ENCODE results near the gene OXLD1.

The OXLD1 gene

DNA sequence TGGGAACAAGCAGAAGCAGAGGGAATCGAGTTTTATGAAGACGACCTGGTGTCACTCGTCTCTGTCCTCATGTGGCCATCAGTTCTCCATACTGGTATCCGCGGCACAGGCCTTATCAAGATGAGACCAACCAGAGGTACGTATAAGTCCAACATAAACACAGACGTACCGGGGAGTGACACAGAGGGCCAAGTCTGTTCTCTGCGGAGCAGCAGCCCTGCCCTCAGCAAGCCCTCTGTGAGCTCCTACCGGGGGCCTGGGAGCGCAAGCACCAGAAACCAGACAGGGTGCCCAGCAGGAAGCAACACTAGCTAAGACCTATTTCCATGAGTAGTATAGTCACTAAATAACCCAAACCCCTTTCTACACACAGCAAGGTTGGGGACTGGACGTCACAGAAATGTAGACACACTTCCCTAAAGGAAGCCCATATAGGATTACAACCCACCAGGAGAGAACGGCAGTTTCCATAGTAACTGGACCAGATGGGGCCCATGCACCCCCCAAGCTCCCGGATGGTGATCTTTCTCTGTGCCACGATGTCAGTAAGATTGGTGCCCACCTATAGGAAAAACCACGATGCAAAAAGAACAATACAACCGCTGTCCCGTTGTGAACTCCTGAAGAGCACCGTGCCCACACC is 16.3 kb upstream of the OXLD1 start:
- DNase-seq: no peak

DNA sequence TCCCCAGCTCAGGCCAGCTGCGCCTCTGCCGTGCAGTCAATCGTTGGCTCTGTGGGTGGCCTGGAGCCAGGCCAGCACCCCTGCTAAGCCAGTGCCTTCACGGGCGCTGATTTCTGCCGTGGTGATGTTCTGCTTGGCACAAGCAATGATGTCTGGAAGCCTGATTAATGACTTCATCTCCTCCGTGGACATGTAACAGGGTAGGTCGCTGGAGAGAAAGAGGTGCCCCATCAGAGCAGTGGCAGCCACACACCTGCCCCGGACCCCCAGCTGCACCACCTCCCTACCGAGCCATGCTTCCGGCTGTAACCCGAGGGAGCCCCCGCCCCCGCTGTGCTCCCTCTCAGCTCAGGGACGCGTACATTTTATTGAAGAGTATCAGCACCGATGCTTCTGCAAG is 15.3 kb upstream of the OXLD1 start:
- no peak for DNase-seq

GRCh38 chr17:81680150-81680549 is 13.7 kb upstream of the OXLD1 start:
- no peak for DNase-seq

GRCh38 chr17:81676906-81677305 is 10.5 kb upstream of the OXLD1 start:
- no peak for DNase-seq

DNA sequence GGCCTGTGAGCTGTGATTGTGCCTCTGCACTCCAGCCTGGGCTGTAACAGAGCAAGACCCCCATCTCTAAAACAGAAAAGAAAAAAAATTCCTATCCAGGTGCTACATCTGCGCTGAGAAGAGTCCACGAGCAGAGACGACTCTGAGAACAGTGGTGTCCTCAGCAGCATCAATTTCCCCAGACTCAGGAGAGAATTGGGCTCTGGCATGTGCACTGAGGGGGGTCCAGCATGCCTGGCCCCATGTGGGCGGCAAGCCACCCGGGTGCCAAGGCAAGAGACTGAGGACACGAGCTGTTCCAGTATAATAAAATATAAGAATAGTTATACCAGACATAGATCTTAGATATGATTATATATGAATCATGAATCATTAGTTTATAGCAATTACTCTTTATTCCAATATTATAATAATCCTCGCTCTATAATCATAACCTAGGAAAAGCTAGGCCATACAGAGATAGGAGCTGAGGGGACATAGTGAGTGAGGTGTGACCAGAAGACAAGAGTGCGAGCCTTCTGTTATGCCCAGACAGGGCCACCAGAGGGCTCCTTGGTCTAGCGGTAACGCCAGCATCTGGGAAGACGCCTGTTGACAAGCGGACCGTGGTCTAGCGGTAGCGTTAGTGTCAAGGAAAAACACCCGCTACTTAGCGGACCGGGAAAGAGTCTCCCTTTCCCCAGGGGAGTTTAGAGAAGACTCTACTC is 9.3 kb upstream of the OXLD1 start:
- peak; percentile 70 for DNase-seq

DNA sequence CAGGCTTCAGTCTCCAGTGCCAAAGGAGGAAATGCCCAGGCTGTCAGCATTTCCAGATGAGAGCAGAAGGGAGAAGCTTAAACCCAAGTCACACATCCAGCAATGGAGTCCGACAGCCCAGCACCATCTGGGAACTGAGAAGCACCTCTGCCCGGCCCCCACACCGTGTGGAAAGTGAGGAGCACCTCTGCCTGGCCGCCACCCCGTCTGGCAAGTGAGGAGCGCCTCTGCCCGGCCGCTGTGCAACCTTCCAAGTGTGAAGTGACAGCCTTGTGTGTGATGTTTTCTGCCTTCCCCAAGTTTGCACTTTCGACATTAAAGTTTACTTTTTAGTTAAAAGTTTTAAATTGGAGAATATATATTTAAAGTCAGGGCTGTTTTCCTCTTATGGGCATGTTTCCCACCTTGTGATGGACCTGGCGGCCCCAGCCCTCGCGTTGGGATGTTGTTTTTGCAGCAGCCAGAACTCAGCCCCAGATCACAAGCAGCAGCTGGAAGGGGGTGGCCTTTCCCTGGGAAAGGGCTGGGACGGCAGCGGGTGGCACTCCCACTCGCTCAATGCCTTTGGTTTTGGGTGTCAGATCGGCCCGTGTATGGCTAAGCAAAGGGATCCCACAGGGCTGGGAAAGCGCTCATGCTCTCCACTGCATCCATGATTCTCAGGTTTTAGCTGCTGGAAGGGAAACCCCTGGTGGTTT is 7.3 kb upstream of the OXLD1 start:
- no peak for DNase-seq

DNA sequence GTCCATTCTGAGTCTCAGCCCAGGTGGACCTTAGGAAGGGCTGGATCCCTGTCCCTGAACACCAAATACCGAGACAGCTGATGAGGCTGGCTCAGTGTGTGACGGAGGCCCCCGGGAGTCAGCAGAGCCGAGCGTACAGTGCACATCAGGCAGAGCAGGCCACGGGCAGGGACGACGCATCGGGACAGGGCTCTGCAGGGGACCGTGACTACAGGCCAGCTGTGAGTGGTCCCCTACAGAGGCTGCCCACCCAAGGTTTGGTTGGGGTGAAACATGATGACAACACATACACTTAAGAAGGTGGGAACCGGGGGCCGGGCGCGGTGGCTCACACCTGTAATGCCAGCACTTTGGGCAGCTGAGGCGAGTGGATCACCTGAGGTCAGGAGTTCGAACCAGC is 6.5 kb upstream of the OXLD1 start:
- no peak for DNase-seq

DNA sequence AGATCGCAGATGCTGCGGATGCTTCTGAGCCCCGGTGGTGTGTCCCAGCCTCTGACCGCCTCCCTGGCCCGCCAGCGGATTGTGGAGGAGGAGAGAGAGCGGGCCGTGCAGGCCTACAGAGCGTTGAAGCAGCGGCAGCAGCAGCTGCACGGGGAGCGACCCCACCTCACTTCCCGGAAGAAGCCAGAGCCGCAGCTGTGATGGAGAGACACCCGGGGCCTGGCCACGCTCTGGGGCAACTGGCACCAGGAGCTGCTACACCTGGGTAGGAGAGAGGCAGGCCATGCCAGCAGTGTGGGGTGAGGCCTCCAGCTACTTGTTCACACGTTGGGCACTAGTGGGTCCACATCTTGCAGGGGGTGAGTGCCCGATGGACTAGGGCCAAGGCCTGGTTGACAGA is 6.1 kb upstream of the OXLD1 start:
- no peak for DNase-seq

DNA sequence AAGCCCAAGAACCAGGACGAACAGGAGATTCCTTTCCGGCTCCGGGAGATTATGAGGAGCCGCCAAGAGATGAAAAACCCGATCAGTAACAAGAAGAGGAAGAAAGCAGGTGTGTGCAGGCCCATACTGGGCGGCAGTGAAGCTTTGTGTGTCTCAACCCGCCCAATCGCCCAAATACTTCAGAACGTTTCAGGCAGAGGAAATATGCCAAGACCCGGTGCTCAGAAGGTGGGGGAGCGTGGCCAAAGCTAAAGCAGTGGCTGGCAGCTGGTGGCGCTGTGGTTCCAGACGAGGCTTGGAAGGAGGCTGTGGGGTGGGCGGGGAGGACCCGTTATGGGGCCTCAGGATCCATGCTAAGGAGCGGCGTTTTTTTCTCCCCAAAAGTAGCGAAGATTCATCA is 1.3 kb upstream of the OXLD1 start:
- no peak for DNase-seq

DNA sequence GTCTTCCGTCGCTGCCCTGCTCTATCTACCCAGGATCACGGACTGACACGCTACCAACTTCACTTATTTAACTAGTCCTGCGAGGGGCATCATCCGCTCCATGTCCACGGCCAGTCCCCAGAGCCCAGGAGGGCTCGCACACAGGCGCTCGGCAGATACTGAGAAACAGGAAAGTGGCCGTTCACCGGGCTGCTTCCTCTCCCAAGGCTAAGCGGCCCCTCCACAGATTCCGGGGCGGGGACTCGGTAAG is 388 bp downstream of the OXLD1 start:
- no peak for DNase-seq

- DNase-seq: peak; percentile 82
Measured at GRCh38 chr17:81665205-81666091, 957 bp downstream of the OXLD1 start.

DNA sequence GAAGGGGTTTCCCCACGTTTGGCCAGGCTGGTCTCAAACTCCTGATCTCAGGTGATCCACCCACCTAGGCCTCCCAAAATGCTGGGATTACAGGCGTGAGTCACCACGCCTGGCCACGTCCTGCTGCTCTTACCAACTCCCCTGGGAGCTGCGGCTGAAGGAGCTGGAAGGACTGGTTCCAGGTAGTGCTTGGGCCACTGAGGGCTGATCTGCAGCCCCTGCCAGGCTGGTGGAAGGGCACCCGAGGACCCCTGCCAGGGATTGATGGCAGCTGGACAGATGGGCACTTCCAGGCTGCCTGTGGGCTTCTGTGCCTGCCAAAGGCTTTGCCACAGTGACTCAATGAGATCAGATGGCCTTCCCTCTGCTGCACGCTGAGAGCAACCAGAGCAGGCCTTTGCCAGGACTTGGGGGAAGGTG is 2.3 kb downstream of the OXLD1 start:
- DNase-seq: no peak

DNA sequence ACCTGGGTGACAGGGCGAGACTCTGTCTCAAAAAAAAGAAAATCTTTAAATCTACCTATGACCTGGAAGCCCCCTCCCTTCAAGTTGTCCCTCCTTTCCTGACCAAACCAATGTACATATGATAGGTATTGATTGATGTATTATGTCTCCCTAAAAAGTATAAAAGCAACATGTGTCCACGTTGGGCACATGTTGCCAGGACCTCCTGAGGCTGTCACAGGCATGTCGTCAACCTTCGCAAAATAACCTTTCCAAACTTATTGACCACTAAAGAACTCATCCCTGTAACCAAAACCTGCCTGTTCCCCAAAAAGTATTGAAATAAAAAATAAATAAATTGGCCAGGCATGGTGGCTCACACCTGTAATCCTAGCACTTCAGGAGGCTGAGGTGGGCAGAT is 4.4 kb downstream of the OXLD1 start:
- no peak for DNase-seq

GRCh38 chr17:81660441-81660840 is 6.0 kb downstream of the OXLD1 start:
- no peak for DNase-seq

DNA sequence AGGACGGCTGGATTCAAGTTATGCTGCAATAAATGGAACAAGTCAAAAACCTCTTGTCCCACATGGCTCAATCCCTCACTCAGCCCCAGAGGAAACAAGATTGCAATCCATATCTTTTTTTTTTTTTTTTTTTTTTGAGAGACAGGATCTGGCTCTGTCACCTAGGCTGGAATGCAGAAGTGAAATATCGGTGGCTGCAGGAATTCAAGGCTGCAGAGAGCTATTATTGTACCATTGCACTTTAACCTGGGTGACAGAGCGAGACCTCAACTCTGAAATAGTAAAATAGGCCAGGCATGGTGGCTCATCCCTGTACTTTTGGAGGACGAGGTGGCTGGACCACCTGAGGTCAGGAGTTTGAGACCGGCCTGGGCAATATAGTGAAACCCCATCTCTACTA is 7.4 kb downstream of the OXLD1 start:
- DNase-seq: no peak

DNA sequence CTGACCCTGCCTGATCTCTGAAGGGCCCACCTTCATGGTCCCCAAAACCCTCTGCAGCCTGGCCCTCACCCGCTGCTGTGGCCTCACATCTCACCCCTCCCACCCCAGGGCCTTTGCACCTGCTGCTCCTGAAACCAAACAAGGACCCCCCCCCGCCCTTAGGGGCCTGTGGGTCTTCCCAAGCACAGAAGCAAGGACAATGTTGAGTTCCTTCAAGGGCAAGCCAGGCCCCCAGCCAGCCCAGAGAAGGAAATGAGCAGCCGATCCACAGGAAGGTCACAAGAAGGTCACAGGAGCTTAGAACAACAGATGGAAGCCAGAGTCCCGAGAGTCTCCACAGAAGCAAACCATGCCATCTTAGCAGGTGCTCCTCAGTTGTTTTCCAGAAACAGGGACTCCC is 9.6 kb downstream of the OXLD1 start:
- no peak for DNase-seq

DNA sequence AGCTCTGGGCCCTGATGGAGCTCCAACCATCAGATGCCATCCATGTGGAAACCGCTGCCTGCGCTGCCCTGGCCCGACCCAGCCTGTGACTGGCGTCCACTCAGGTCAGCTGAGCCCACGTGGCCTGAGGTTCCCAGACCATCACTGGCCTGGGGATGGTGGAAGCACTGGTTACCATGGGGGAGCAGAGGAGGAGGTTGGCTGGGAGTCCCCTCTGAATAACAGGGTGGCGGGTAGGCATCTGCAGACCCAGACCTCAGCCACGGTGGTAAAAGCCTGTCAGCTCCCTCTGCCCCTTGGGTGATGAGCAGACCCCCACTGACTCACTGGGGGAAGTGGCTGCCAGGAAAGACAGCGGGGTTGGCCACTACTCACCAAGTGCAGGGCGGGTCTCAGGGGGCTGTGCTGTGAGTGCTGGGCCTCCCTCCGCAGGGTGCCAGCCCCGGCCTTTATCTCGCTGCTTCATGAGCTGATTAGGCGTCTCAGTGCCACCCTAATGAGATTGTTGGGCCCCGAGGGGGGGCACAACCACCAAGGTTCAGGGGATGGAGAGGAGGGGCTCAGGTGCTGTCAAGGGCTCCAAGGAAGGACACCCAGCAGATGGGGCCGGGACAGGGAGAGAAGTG is 10.2 kb downstream of the OXLD1 start, which contains the start of gene PDE6G:
Gene PDE6G, minus strand, starts transcription at position 425 of the 626 bp plus-strand sequence. CDS start 3,237 bp downstream, outside the sequence.
- no peak for DNase-seq

DNA sequence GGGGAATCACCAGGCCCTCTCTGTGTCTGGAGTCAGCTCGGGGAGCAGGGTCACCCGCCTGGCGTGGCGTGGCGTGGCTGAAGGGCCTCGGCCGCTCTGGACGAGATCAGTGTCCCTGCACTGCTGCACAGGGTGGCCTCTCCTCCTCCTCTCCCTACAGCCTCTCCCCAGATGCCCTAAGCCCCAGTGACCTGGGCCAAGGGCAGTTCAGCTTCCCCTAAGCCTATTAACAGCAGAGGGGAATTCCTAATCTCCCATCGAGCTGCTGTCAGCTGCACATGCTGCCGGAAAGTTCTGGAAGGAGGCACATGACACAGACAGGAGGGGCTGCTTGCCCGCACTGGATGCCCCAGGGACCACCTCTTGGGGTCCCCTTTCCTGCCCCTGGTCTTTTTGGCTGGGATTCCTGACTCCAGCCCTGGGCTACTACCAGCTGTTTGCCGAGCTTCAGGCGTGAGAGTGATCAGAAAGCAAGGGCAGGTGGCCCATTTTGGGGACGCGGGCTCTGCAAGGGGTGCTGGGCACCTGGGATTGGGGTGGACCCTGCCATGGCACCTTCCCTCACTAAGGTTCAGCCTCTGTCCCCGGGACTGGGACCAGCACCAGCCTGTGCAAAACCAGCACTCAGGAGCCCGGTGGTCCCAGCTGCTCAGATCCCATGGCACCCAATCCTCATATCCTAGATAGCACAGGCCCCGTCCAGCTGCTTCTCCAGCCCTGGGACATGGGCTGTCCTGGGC is 10.9 kb downstream of the OXLD1 start:
- DNase-seq: no peak

- no peak for DNase-seq
Measured at GRCh38 chr17:81652906-81653771, 13.3 kb downstream of the OXLD1 start.

DNA sequence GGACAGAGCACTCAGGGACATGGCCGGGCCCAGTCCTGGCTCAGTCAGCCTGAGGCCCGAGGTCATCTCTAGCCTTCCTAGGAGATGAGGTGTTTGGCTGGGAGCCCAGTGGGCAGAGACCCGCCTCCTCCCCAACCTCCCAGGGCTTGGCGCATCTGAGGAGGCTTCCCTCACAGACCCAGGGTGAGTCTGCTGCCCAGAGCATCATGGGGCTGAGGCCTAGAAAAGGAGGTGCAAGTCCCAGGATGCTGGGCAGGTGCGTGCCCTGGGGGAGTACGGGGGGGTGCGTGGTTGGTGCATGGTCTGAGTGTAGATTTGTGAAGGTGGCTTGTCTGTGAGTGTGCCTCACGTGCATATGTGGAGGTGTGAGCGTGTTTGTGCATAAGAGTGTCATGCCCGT is 14.7 kb downstream of the OXLD1 start:
- no peak for DNase-seq

- DNase-seq: no peak
Measured at GRCh38 chr17:81650951-81651350, 15.5 kb downstream of the OXLD1 start.

Data from activated CD8-positive, alpha-beta memory T cell treated with anti-CD3 and anti-CD28 coated beads, Interleukin-2, amount 50 U/mL, for 48 hours (primary cell).